NCI-H128 (cell line): Measurements from ENCODE around the gene MDK.

Source experiments
- DNase-seq: peaks from one replicate; lab custom pipeline; 2025; ENCODE audit not compliant: unreplicated experiment; lab: John Stamatoyannopoulos, UW

MDK gene

GRCh38 chr11:46393759-46394158, 12.3 kb downstream of the MDK start:
- DNase-seq, result no peak

- DNase-seq, result no peak
Measured at GRCh38 chr11:46397526-46397925, 16.1 kb downstream of the MDK start.

DNA sequence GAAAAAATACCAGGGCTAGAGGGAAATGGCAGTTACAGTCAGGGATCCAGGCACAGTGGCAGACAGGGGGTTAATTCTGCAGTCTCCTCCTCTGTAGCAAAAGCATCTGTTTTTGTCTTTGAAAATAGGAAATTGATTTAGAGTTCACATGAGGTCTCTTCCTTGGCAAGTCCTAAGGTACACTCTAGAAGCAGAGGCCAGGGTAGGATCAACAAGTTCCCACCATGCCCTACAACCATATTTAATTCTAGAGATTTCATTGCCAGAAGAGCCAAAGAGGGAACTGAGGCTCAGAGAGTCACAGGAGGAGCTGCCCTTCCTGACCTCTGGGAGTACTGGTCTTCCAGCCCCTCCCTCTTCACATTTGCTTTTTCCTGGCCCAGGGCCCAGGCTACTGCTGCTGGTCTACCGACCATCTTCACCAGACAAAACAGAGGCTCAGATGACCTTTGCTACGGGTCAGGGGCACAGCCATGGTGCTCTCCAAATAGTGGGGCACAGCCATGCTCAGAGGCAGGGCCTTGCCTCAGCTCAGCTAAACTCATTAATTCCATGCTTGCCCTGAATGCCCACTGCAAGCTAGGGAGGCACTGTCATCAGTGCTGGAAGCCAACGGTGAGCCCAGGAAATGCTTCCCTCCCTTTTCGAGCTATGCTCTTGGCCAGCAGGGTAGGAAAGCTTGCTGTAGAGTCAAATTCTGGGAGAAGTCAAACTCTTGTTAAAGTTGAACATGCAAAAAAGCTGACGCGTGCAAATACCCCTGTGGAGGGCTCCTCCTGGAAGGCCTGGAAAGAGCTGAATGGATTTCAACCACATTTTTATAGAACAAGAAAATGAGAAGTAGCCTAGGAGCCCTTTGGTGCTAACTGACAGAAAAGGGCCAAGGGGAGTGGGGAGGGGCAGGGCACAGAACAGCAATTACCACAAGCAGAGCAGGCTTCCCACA, 21.8 kb downstream of the MDK start:
- no peak for DNase-seq

- no peak for DNase-seq
Measured at GRCh38 chr11:46404476-46405017, 23.1 kb downstream of the MDK start.

GRCh38 chr11:46407635-46408034, 26.2 kb downstream of the MDK start:
- DNase-seq, result no peak

GRCh38 chr11:46408407-46408986, 27.0 kb downstream of the MDK start:
- no peak for DNase-seq

- no peak for DNase-seq
Measured at GRCh38 chr11:46410021-46410420, 28.6 kb downstream of the MDK start.

GRCh38 chr11:46413760-46414465, 32.4 kb downstream of the MDK start:
- DNase-seq, result no peak

GRCh38 chr11:46414466-46414796, 33.0 kb downstream of the MDK start:
- peak; percentile 56 for DNase-seq

- no peak for DNase-seq
Measured at GRCh38 chr11:46414879-46415278, 33.4 kb downstream of the MDK start.

- no peak for DNase-seq
Measured at GRCh38 chr11:46417711-46418110, 36.2 kb downstream of the MDK start.

GRCh38 chr11:46418751-46419150, 37.3 kb downstream of the MDK start:
- no peak for DNase-seq

- DNase-seq, result no peak
Measured at GRCh38 chr11:46420513-46420912, 39.0 kb downstream of the MDK start.

DNA sequence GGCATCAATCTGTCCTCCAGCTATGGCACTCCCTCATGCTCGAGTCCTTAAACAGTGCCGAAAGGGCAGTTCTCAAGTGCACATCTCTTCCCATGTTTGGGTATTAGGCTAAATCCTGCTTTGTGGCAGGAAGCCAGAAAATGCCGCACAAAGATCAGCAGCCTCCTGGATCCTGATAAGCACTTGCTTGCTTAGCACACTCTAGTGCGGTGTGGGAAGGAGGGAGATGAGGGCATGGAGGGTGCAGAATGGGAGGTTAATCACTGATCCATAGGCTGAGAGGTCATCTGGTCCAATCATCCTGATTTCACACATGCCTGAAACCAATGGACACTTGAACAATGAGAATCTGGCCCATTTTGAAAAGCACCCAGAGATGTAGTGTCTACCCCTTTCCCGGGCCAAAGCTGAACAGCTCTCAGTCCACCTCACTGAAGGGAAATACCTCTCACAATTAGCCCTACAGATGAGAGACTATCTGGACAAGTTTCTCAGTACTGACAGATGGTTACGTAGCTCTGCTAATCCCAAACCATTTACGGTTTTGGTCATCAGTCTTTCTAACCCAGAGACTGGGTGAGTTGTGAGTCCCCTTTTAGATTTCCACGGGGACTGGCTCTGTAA, 39.9 kb downstream of the MDK start:
- DNase-seq, result no peak

- DNase-seq, result no peak
Measured at GRCh38 chr11:46422588-46422987, 41.1 kb downstream of the MDK start.

GRCh38 chr11:46426233-46426991, 44.9 kb downstream of the MDK start:
- no peak for DNase-seq

- no peak for DNase-seq
Measured at GRCh38 chr11:46427364-46427763, 45.9 kb downstream of the MDK start.

GRCh38 chr11:46429717-46430116, 48.2 kb downstream of the MDK start:
- DNase-seq, result no peak

- DNase-seq, result no peak
Measured at GRCh38 chr11:46431211-46431610, 49.7 kb downstream of the MDK start.
